Activated CD4-positive, alpha-beta T cell treated with anti-CD3 and anti-CD28 coated beads, Interleukin-2, amount 50 U/mL, for 4 hours (primary cell): ENCODE measurements around the gene FMN1.
"Not testable (repeated sequence)": the region's sequence is repeated elsewhere in the genome, so short reads cannot be mapped to it uniquely, and the experiment has no call there.

ENCODE experiments used
- DNase-seq, 2 experiments: peaks; one replicate each; pipeline ENCODE4 v3.0.0-alpha.2; 2020

FMN1 gene

DNA sequence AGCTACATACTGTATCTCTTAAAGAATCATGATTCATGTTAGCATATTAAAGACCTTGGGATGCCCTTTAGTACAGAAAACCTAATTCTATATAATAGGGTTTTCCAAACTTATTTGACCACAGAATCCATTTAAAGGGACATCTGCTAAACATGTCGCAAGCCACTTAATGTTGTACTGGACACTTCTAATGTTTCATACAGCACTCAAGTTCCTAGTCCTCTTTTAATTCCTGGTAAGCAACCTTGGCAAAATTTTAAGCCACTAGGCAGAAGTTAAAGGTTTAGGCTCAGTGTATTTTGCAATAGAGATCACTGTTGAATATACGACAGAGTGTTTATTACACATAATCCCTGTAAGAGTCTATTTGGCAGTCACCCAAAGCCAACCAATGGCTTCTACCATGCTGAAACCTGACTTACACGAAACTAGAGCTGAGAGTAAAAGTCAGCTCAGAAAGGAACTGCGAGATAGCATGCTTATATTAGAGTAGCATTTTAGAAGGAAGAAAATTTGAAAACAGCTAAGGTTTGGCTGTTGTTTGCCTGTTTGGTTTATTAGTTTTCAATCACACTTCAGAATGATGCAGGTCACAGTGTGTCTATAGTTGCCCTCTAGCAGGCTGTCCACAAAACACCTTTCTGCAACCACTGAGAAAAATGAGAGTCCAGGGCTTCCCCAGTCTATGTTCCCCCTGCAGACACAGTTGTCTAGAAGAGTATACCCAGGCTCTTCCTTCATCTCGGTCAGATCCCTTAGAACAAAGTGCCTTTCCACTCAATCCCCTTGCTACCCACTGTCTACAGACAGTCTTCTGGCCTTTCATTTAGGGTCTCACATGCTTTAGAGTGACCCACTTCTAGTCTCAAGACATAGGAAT is 104.4 kb downstream of the FMN1 start:
- no peak for DNase-seq

DNA sequence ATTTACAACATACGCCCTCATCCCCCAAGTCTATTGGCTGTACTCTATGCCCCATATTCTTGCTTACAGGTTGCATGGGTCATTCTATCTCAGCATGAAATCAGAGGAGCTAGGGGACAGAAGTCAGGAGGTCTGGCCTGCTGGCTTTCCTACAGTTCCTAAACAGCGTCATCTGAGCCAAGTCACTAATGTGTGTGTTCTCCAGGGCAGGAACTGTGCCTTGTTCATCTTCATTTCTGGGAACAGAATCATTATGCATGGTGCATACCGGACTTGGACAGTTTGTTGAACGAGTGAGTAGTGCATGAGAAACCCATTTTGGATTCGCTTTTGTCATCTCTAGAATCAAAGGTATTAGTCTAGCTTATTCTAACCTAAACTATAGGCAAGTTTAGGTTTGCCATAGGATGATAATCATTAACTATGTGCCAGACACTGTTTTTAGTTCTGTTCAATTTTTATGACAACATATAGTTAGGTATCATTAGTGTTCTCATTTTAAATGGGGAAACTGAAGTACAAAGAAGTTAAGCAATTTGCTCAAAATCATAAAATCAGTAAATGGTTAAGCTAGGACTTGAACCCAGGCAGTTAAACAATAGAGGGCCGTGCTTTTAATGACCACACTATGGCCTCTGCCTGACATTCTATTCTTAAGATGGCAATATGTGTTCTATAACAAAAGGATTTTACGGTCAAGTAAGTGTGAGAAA is 105.2 kb downstream of the FMN1 start:
- no peak for DNase-seq

DNA sequence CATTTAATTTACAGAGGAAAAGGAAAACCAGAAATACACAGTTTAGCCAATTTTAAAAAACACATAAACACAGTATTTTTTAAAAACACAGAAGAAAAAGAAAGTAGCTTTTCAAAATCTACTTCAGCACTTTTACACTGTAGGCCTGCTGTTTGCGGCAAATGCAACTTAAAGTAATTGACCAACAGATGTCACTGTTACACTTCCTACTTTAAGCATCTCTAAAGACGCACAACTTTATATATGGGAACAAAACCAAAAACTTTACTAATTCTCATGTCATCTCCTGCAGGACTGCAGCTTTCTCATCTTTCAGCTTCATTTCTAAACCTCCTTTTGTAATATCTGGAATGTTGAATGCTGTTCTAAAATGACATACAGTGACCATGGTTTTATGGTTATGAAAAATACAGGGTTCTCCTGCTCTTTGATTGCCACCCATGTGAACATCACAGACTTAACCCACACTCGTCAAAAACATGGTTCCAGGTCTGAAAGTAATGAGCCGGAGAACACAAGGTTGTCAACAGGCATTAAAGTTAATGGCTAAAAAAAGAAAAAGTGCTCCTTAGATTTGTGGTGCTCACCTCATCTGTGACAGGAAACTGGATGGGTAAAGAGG is 107.9 kb downstream of the FMN1 start:
- DNase-seq, result no peak

DNA sequence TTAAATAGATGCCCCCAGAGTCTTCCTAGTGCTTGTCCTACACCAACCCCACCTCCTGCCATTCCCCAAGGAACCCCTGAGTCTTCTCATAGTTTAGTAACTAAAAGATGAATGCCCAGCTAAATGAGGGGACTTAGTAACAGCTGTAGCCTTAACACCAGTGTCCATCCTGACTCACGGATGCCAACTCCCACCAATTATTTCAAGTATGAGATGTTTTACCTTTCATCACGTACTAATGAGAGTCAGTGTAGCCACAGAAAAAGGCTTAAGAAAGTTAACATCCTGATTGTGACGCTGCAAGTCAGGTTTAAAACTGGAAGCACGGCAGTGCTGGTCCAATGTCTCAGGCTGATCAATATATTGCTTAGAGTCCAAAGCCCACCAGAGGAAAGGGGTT is 109.9 kb downstream of the FMN1 start:
- no peak for DNase-seq

DNA sequence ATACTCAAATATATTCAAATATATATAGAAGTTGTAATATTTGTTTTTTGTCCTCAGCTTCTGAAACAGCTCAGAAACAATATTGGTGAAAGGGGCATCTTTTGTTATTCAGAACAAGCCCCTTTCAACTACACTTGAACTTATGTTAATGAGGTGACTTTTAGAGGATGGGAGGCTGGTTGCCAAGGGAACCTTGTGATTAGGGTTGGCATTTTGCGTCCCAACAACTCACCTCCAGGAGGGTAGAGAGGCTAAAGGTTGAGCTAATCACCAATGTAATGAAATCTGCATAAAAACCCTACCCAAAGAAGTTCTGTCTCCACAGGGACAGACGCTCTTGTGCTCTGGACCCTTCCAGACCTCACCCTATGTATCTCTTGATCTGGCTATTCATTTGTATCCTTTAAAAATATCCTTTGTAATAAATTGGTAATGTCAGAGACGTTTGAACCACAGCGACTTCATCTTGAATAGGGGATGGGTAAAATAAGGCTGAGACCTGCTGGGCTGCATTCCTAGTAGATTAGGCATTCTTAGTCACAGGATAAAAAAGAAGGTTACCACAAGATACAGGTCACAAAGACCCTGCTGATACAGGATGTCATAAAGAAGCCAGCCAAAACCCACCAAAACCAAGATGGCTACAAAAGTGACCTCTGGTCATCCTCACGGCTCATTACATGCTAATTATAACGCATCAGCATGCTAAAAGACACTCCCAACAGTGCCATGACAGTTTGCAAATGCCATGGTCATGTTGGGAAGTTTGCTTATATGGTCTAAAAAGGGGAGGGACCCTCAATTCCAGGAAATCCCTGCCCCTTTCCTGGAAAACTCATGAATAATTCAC is 111.1 kb downstream of the FMN1 start:
- DNase-seq, result no peak

DNA sequence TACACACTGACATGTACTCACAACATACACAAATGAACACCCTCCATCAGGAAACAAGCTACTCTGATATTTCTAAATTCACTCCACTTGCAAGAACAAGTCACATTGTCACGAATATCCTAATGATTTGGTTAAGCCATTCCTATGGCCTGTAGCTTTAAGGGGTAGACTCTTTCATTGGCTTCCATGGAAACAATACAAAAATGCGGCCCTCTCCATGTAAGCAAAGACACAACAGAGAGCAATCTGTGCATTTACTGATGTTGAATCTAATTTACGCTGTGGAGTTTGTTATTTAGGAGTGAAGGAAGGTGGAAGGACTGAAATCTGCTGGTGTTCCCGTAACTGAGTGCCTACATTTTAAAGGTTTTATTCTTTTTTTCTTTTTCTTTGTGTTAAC is 114.5 kb downstream of the FMN1 start:
- no peak for DNase-seq

DNA sequence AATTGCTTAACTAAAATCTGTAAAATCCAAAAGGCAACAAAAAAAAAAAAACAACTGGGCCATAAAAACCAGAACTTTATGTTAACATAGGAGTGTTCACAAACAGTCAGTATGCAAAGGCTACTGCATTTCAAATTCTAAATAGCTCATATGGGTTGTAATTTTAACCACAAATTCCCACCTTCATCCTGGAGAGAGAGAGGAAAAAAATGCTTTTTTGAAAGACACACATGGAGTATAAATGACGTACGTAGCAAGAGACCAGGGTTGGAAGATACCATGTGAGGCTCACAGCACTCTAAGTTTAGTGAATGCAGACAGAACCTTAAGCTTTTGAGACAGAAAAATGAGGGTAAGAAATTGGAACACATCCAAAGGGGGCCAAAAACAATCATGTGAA is 115.9 kb downstream of the FMN1 start:
- DNase-seq, result no peak

DNA sequence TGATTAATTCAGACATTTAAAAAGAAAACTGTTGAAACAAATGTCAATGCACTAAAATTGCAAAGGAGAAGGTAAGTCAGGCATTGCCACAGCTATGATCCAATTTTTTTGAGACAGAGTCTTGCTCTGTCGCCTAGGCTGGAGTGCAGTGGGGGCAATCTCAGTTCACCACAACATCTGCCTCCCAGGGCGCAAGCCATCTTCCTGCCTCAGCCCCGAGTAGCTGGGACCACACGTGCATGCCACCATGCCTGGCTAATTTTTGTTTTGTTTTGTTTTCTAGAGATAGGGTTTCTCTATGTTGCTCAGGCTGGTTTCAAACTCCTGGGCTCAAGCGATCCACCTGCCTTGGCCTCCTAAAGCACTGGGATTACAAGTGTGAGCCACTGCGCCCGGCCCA is 117.6 kb downstream of the FMN1 start:
- no peak for DNase-seq

DNA sequence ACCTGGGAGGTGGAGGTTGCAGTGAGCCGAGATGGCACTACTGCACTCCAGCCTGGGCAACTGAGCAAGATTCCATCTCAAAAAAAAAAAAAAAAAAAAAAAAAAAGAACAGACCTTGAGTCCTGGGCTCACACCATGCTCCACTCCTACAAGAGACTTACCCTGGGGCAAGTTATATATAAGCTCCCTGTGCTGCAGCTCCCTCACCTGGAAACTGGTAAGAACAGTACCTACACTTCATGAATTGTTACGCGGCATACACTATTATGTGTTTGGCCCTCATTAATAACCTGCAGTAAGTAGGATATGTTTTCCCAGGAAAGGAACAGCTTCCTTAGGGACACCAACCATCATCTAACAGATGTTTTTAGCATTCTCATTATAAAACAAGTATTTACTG is 119.6 kb downstream of the FMN1 start:
- no peak for DNase-seq

DNA sequence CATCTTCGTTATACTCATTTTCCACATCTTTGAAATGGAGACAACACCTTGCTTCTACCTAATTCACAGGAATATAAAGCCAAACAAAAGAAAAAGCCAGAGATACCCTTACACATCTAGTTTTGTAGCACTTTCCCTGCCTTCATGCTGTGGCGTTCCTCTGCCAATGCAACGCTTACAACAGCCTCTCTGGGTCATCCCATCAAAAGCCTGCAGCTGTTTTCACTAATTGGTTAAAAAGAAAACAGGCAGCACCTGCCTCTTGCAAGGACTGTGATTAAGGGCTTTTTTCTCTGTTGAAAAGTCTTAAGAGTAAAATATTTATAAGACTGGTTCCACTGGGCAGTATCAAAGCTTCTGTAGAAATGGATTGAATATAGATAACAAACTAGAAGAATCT is 120.3 kb downstream of the FMN1 start:
- DNase-seq, result no peak

DNA sequence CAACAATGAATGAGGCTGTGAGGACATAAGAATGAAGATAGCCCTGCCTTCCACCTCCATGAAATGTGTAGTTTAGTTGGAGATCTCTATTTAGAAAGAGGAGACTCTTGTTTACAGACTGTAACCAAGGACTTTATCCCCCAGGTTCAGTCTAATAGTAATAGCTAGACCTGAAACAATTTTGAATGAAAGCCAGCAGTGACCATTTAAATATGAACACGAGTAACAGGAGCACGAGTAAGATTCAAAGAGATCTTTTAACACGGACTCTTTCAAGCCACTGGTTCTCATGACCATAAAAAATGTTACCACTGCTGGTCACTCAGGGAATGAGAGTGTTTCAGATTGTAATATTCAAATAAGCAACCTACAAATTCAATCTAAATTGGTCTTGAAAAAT is 123.1 kb downstream of the FMN1 start:
- DNase-seq, result no peak

DNA sequence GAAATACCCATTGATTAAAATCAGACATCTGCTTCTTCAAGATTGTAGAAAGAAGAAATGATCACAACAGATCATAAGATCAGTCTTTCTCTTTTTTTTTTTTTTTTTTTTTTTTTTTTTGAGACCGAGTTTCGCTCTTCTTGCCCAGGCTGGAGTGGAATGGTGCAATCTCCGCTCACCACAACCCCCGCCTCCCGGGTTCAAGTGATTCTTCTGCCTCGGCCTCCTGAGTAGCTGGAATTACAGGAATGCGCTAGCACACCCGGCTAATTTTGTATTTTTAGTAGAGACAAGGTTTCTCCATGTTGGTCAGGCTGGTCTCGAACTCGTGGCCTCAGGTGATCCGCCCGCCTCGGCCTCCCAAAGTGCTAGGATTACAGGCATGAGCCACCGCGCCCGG is 124.6 kb downstream of the FMN1 start:
- DNase-seq, result not testable (repeated sequence)

DNA sequence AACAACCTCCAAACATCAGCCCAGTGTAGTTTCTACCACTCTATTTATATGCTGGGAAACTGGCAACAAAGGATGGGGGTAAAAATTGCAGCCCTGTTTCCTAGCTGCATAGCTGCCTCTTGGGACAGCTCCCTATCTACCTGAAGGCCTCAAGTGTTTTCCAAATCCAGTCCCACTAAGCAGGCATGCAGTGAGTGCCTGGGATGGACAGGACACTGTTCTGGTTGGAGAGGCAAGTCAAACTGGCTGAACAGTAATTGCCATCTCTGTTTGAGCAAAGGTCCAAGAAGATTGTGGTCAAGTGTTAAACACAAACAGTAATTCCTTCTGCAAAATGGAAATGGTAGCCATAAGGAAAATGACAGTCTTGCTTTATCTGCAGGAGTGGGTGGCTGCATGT is 125.4 kb downstream of the FMN1 start:
- no peak for DNase-seq

DNA sequence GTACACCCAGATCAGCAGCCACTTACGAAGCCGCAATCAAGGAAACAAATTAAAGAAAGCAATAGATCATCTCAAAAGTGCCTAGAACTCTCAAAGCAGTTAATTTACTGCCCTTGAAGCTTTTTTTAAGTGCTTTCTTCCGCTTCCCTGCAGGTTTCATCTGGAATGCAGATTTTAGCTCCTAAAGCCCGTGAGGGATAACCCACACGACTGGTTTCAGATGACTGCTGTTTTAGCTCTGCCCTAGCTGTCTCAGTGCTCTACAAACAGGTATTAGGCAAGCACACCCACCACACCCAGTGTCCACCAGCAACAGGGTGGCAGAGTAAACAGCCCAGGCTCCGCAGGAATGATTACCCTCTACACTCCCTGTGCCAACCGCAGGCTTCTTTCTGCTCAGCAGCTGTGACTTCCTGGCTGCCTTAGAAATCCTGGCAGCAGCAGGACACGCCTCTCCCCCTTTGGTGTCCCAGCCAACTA is 126.0 kb downstream of the FMN1 start:
- DNase-seq, result no peak

DNA sequence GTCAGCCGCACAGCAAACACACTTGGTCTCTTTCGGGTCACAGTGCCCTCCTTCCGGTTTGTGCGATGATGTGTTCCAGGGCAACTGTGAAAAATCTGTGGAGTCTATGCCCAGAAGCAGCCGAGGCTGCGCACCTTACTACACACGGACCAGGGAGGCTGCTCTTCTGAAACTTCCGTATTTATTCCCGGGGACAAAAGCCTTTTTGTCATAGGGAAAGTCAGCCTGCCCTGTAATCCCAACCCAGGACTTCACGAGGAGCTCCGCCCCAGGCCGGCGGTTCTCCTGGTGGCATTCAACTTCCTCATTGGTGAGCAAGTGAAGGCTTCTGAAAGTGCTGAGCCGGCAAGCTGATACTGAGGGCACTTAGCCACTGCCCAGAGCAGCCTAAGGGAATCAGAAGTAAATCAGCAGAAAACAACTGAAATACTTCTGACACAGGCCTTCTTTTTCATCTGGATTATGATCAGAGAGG is 126.5 kb downstream of the FMN1 start:
- no peak for DNase-seq

DNA sequence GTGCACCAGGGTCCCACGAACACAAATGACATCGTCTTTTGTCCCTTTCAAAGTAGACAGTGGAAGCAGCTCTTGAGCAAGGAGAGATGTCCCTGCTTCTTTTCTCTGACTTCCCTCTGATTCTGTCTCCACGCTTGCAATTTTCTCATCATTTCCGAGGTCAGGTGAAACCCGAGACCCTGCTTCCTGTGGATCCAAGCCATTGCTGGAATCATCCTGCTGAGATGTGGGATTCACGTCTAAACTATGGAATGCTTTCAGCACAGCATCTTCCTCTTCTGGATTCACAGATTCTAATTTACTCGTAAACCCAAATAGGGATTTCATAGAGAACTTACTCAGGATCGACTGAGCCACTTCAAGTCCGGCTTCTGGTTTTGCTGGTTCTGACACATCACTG is 127.1 kb downstream of the FMN1 start:
- no peak for DNase-seq

DNA sequence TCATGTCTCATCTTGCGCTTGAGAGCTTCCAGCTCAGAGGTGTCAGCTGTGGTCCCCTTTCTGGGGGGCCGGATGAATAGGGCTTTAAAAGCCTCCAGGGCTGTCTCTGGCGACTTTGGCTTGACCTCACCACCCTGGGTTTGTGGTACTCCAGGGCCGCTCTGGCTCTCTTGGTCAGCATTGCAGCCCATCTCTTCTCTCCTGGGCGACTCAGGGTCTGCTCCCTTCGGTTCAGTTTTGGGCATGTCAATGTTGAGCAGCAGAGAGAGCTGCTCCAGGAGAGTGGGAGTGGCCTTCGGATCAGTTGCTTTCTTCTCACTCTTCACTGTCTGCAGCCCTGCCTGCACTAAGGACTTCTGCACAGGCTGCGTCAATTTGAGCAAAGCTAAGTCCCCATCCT is 127.9 kb downstream of the FMN1 start:
- no peak for DNase-seq

DNA sequence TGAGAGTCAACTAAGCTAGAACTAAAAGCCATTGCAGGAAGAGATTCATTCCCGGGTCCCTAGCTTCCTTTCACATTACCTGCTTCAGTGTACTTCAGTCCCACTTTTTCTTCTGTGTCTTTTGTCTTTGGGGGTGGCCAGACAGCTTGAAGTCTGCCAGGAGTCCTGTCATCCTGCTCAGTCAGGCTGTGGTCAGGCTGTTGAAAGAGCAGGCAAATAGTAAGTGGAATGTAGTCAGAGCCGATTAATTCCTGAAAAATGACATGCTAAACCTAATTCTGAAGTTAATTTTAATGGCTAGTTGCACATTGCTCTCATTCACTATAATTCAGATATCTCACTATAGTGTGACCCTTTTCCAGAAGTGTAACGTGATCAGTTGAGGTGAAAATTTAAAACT is 129.6 kb downstream of the FMN1 start:
- DNase-seq, result no peak

DNA sequence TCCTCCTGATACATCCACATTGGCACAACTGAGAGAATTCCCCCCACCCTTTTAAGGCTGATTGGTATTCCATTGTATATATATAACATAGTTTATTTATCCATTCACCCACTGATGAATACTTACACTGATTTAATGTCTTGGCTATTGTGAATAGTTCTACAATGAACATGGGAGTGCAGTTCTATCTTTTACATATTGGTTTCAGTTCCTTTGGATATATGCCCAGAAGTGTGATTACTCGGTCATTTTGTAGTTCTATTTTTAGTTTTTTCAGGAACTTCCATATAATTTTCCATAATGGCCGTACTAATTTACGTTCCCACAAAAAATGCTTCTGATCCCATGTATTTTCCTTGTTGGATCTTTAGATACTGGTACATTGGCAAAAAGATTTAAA is 135.3 kb downstream of the FMN1 start:
- no peak for DNase-seq

DNA sequence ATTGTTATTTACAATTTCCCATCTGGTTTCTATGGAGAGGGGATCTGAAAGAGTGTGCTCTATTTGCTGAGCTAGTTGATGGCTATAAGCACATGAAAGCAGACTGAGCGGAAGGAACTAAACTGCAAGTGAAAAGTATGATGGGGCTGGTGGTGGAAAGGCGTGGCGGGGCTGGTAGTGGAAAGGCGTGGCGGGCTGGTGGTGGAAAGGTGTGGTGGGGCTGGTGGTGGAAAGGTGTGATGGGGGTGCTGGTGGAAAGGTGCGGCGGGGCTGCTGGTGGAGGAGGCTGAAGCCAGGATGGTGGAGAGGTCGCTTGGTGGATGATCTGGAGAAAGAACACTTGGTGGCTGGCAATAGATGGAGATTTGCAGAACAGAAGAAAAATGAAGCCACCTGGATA is 136.7 kb downstream of the FMN1 start:
- no peak for DNase-seq

DNA sequence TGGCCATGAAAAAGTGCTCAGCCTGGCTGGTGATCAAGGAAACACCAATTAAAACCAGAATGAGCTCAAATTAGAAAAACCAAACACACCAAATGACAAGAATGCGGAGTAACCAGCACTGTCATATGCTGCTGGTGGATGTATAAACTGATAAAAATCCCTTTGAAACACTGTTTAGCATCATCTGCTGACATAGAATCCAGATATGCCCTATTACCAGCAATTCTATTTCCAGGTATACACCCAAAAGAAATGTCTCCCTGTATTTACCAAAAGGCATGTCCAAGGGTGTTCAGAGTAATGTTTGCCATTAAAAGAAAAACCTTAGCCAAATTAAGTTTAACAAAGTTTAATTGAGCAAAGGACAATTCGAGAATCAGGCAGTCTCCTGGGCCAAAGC is 138.6 kb downstream of the FMN1 start:
- no peak for DNase-seq

DNA sequence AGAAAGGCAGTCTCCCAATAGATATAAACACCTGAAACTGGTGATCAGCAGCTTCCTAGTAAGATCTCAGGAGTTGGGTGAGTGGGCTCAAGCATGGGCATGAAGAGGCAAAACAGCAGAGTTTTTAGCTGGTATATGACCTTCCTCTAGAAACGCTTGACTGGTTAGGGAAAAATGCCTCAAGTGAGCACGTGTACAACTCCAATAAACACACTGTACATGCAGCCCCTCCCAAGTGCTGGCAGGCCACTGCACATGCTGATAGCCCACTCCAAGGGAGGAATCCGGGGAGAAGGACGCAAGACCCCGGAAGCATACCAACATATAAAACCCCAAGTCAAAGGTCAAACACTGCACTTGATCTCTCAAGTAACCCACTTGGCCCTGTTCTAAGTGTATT is 143.0 kb downstream of the FMN1 start:
- no peak for DNase-seq

DNA sequence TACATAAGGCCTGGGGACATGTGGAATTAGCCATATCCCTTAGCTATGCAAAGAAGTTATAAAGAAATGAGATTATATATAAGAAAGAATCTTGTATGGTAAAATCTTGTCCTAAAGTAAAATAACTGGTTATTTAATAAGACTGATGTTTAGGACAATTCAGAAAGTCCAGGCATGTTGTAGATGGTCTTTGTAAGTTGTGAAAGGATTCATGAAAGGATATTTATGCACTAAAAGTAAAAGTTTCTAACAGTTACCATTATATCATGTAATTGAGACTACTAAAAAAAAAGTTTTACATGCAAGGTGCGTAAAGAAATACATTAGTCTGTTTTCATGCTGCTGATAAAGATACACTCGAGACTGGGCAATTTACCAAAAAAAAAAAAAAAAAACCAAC is 146.3 kb downstream of the FMN1 start:
- no peak for DNase-seq
